GM18909 (cell line): ENCODE results near the gene PHLPP1.
"Not testable (repeated sequence)": the region's sequence is repeated elsewhere in the genome, so short reads cannot be mapped to it uniquely, and the experiment has no call there.

Experiments used
- ATAC-seq: cut with Tn5 transposase; IDR thresholded peaks from one replicate; pipeline ENCODE4 v1.9.1; 2021; ENCODE audit warnings: mild to moderate bottlenecking; ENCODE audit not compliant: unreplicated experiment, poor library complexity

The PHLPP1 gene

GRCh38 chr18:62715436-62715758 lies at the start of gene PHLPP1:
TSS of gene PHLPP1 (plus strand) at chr18:62715541. CDS start at chr18:62715684, 143 bp downstream.
- peak; percentile 17 for ATAC-seq

DNA sequence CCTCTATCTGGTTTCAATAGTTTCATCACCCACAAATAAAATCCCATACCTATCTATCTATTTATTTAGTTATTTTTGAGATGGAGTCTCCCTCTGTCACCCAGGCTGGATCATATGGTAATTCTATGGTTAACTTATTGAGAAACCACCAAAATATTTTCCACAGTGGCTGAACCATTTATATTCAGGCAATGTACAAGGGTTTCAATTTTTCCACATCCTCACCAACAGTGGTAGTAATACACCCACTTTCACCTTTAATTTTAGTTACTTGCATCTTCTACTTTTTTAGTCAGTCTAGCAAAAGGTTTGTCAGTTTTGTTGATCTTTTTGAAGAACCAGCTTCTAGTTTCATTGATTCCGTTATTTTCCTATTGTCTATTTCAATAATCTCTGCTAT lies 46.1 kb upstream of the PHLPP1 start:
- ATAC-seq, result no peak

GRCh38 chr18:62670573-62670972 lies 44.8 kb upstream of the PHLPP1 start:
- no peak for ATAC-seq

- no peak for ATAC-seq
Measured at GRCh38 chr18:62672600-62672999, 42.7 kb upstream of the PHLPP1 start.

DNA sequence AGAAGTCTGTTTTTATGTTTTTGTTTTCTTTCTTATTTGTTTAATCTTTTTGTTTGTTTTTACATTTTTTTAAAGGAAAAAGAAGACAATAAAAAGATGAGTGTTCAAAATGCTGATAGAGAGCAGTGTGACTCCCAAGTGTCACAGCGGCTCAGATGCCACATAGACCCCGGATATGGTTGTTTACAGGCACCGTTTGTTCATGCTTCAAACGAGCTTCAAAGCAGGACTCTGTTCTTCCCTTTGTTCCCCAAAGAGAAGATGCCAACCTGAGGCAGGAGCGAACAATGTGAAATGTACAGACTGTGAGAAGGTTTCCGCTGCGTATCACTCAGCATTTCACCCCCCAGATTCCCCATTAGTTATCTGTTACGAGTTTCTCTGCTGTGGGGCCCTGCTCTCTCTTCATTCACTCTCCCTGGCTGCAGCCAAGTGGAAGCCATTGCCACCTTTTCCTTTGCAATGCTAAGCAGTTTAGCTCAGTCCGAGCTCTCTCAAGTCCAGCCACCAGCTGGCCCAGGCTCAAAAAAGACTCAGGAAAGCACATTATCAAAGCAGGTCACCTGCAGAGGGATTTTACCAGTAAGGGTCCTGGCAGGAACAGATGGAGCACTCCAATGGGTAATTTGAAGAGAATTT lies 36.4 kb upstream of the PHLPP1 start:
- ATAC-seq, result no peak

DNA sequence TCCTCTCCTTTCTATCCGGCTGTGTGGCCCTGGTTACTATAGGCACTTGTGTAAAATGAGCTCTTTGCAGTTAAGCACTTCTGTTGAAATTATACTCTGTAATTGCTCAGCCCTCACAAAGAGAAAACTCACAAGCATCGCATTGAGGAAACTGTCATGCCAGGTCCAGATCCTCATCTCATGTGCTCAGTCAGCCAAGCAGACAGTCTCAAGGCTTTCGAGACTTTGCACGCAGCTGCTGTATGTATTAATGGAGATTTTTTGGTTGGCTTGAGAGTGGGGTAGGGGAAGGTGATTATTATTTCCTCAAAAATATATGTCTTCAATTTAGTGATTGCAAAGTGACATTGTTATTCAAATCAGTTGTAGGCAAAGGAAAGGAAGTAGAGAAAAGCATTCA lies 33.0 kb upstream of the PHLPP1 start:
- ATAC-seq, result no peak

- ATAC-seq, result no peak
Measured at GRCh38 chr18:62683935-62684334, 31.4 kb upstream of the PHLPP1 start.

DNA sequence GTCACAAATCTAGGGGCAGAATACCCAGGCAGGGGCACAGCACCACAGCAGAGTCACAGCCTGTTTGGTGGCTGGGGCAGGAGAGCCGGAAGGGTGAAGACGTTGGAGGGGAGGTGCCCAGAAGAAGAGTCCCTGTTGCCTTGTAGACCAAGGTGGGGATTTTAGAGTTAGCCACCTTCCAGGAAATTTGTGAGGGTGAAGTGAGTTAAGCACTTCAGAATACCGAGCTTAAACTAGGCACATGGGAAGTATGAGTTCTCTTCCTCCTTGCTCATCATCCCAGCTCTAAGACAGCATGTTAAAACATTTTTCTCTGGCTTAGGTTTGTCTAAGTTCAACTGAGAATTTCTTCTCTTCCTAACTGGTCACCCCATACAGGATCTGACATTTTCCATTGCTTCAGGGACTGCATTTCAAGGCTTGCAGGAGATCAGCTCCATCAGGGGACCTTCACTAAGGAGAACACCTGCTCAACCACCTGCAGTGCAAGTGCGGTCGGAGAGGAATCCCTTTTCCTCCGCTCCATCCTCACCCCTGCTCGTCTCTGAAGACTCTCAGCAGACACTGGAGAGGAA lies 26.5 kb upstream of the PHLPP1 start:
- no peak for ATAC-seq

- ATAC-seq, result no peak
Measured at GRCh38 chr18:62690236-62690815, 25.0 kb upstream of the PHLPP1 start.

GRCh38 chr18:62693659-62694058 lies 21.7 kb upstream of the PHLPP1 start:
- ATAC-seq, result no peak

DNA sequence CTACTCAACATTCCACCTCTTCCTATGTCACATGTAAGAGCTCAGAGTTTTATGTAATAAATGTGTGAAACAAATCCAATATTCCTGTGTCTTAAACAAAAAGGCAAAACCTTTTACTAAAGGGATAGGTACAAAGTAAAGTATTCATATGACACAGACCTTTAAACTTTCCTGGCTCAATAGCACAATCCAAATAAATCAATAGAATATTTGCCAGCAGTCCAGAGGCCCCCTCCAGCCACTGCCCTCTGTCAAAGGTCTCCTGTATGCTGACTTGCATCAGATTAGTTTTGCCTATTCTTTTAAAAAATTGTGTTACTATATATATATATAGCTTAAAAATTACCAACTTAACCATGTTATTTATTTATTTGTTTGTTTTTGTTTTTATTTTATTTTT lies 17.7 kb upstream of the PHLPP1 start:
- no peak for ATAC-seq

DNA sequence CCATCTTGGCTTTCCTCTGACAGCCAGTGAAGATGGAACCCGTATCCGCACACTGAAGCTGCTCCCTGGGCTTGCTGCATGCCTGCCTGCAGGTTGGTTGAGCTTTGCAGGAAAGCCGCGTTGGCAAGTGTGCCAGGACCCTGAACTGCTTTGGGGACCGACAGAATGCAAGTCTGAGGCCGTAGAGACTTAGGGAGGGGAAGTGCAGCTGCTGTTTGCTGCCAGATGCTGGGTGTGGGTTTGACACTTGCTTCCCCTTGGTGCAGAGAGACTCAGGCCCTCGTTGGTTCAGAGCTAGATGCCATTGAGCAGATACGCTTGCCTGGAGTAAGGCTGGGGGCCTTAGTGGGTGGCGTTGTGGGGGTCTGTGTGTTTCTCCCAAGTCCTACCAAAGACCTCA lies 13.1 kb upstream of the PHLPP1 start:
- no peak for ATAC-seq

DNA sequence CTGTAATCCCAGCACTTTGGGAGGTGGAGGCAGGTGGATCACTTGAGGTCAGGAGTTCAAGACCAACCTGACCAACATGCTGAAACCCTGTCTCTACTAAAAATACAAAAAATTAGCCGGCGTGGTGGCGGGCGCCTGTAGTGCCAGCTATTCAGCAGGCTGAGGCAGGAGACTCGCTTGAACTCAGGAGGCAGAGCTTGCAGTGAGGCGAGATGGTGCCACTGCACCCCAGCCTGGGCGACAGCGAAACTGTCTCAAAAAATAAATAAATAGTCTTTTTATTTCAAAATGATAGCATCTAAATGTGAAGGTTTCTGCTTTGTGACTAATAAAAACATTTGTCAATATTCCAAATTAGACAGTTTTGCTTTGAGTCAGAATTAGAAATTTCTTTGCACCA lies 8.5 kb upstream of the PHLPP1 start:
- ATAC-seq, result not testable (repeated sequence)

- not testable (repeated sequence) for ATAC-seq
Measured at GRCh38 chr18:62709908-62710307, 5.4 kb upstream of the PHLPP1 start.

GRCh38 chr18:62710417-62710816 lies 4.9 kb upstream of the PHLPP1 start:
- no peak for ATAC-seq

DNA sequence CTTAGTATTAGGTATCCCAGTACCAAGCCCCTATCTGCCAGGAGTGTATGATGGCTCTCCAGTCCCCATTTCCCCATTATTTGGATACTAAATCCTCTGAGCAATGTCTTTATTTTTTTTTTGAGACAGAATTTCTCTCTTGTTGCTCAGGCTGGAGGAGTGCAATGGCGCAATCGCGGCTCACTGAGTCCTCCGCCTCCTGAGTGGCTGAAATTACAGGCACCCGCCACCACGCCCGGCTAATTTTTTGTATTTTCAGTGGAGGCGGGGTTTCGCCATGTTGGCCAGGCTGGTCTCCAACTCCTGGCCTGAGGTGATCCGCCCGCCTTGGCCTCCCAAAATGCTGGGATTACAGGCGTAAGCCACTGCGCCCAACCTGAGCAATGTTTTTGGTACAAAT lies 3.6 kb upstream of the PHLPP1 start:
- no peak for ATAC-seq

DNA sequence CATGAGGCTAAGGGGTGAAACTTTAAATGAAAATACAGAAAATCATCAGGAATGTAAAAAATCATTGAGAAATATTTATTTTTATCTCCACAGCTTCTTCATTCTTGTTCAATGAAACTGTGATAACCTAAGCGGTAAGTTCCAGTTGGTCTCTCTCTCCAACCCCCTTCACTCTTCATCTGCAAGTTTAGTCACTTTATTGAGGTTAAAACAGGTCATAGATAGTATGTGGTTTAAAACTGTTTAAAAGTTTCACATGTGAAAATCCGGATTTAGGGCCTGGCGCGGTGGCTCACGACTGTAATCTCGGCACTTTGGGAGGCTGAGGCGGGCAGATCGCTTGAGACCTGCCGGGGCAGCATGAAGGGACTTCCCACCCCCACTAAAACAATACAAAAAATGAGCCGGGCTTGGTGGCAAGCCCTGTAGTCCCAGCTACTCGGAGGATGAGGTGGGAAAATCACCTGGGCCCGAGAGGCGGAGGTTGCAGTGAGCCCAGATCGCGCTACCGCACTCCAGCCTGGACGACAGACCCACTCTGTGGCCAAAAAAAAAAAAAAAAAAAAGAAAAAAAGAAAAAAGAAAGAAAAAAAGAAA lies 1.6 kb upstream of the PHLPP1 start:
- ATAC-seq, result no peak

- ATAC-seq, result peak; percentile 74
Measured at GRCh38 chr18:62714671-62715435, 488 bp upstream of the PHLPP1 start.

DNA sequence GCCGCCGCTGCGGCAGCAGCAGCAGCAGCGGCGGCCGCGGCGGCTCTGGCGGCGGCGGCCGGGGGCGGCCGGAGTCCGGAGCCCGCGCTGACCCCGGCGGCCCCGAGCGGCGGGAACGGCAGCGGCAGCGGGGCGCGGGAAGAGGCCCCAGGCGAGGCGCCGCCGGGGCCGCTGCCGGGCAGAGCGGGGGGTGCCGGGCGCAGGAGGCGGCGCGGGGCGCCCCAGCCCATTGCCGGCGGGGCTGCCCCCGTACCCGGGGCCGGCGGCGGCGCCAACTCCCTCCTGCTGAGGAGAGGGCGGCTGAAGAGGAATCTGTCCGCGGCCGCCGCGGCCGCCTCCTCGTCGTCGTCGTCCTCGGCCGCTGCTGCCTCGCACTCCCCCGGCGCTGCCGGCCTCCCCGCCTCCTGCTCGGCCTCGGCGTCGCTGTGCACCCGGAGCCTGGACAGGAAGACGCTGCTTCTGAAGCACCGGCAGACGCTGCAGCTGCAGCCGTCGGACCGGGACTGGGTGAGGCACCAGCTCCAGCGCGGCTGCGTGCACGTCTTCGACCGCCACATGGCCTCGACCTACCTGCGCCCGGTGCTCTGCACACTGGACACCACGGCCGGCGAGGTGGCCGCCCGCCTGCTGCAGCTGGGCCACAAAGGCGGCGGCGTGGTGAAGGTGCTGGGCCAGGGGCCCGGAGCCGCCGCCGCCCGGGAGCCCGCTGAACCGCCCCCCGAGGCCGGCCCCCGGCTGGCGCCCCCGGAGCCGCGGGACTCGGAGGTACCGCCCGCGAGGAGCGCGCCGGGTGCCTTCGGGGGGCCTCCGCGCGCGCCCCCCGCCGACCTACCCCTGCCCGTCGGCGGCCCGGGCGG lies 646 bp downstream of the PHLPP1 start:
- ATAC-seq, result peak; percentile 38

GRCh38 chr18:62716619-62717168 lies 1.4 kb downstream of the PHLPP1 start:
- peak; percentile 23 for ATAC-seq
